Lower leg skin (tissue), 3 donors: ENCODE results near the gene ZNF341.

Experiments used
- CTCF ChIP-seq, 3 donors: fragments of 450-650 bp; IDR thresholded peaks; one replicate each; pipeline ENCODE4 v1.5.1; 2016; ENCODE audit warnings: antibody characterized with exemption in 3 of 3, mild to moderate bottlenecking in 3 of 3, moderate library complexity in 2 of 3
- POLR2A ChIP-seq, 2 donors: fragments of 450-650 bp; IDR thresholded peaks; one replicate each; pipeline ENCODE4 v1.6.1; 2016 to 2017; ENCODE audit warnings: antibody characterized with exemption in 2 of 2, mild to moderate bottlenecking in 1 of 2, moderate library complexity in 1 of 2

GRCh38 chr20:33761698-33762250 lies 30.0 kb downstream of the ZNF341 start:
- TF ChIP-seq CTCF (IDR thresholded peaks at IDR 0.05) (no peak), POLR2A (IDR thresholded peaks at IDR 0.05) (no peak)
